ENCODE results near the gene MED13.

Gene MED13

GRCh38 chr17:62065611-62066468, 762 bp upstream of the MED13 start (continued):
- TF ChIP-seq KLF7 (tag by site-specific recombination; IDR thresholded peaks at IDR 0.05; ENCODE audit: borderline replicate concordance) (no peak), ZNF211 (tag by site-specific recombination; IDR thresholded peaks at IDR 0.05; ENCODE audit: low read depth) (no peak), YY2 (tag by site-specific recombination; IDR thresholded peaks at IDR 0.05) (peak; percentile 93), FEZF1 (tag by site-specific recombination; IDR thresholded peaks at IDR 0.05) (no peak), ZNF596 (tag by site-specific recombination; IDR thresholded peaks at IDR 0.05) (peak; percentile 48; the same call in 1 of the 2 replicates), GLI4 (tag by site-specific recombination; IDR thresholded peaks at IDR 0.05) (no peak), ZNF292 (tag by site-specific recombination; IDR thresholded peaks at IDR 0.05; ENCODE audit: borderline replicate concordance, low read depth) (no peak), ZNF837 (tag by site-specific recombination; IDR thresholded peaks at IDR 0.05) (no peak), ZNF426 (tag by site-specific recombination; IDR thresholded peaks at IDR 0.05) (peak; percentile 5; the same call in 1 of the 2 replicates), ZNF549 (tag by site-specific recombination; IDR thresholded peaks at IDR 0.05) (no peak), ZNF362 (tag by site-specific recombination; IDR thresholded peaks at IDR 0.05) (no peak), ZNF433 (tag by site-specific recombination; IDR thresholded peaks at IDR 0.05; ENCODE audit: low read depth) (no peak), ZFP3 (tag by site-specific recombination; IDR thresholded peaks at IDR 0.05; ENCODE audit: low read depth) (no peak), IKZF3 (tag by site-specific recombination; IDR thresholded peaks at IDR 0.05) (0 out of 2 replicates have a peak, but pooled peaks have one; percentile 30), ZNF785 (tag by site-specific recombination; IDR thresholded peaks at IDR 0.05) (no peak), ZNF629 (tag by site-specific recombination; IDR thresholded peaks at IDR 0.05) (peak; percentile 55), ZNF664 (tag by site-specific recombination; IDR thresholded peaks at IDR 0.05) (no peak), ZNF645 (tag by site-specific recombination; IDR thresholded peaks at IDR 0.05) (0 out of 2 replicates have a peak, but pooled peaks have one; percentile 63), ZNF514 (tag by site-specific recombination; IDR thresholded peaks at IDR 0.05) (no peak), ZNF132 (tag by site-specific recombination; IDR thresholded peaks at IDR 0.05; ENCODE audit: borderline replicate concordance) (no peak), ZBTB7A (tag by site-specific recombination; IDR thresholded peaks at IDR 0.05; ENCODE audit: low read depth) (no peak), ZEB2 (tag by site-specific recombination; IDR thresholded peaks at IDR 0.05) (peak; percentile 93), ZNF658 (tag by site-specific recombination; IDR thresholded peaks at IDR 0.05) (no peak), KLF16 (tag by site-specific recombination; IDR thresholded peaks at IDR 0.05) (0 out of 2 replicates have a peak, but pooled peaks have one; percentile 23), ZFHX2 (tag by site-specific recombination; conservative IDR thresholded peaks at IDR 0.05) (peak; percentile 79)
- TF ChIP-seq, protein P1, sequence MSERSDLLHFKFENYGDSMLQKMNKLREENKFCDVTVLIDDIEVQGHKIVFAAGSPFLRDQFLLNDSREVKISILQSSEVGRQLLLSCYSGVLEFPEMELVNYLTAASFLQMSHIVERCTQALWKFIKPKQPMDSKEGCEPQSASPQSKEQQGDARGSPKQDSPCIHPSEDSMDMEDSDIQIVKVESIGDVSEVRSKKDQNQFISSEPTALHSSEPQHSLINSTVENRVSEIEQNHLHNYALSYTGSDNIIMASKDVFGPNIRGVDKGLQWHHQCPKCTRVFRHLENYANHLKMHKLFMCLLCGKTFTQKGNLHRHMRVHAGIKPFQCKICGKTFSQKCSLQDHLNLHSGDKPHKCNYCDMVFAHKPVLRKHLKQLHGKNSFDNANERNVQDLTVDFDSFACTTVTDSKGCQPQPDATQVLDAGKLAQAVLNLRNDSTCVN (tag by site-specific recombination; optimal IDR thresholded peaks at IDR 0.05): peak; percentile 48
- TF ChIP-seq, protein P2, sequence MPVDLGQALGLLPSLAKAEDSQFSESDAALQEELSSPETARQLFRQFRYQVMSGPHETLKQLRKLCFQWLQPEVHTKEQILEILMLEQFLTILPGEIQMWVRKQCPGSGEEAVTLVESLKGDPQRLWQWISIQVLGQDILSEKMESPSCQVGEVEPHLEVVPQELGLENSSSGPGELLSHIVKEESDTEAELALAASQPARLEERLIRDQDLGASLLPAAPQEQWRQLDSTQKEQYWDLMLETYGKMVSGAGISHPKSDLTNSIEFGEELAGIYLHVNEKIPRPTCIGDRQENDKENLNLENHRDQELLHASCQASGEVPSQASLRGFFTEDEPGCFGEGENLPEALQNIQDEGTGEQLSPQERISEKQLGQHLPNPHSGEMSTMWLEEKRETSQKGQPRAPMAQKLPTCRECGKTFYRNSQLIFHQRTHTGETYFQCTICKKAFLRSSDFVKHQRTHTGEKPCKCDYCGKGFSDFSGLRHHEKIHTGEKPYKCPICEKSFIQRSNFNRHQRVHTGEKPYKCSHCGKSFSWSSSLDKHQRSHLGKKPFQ (tag by site-specific recombination; IDR thresholded peaks at IDR 0.05): 0 out of 2 replicates have a peak, but pooled peaks have one; percentile 33
- TF ChIP-seq, protein P3, sequence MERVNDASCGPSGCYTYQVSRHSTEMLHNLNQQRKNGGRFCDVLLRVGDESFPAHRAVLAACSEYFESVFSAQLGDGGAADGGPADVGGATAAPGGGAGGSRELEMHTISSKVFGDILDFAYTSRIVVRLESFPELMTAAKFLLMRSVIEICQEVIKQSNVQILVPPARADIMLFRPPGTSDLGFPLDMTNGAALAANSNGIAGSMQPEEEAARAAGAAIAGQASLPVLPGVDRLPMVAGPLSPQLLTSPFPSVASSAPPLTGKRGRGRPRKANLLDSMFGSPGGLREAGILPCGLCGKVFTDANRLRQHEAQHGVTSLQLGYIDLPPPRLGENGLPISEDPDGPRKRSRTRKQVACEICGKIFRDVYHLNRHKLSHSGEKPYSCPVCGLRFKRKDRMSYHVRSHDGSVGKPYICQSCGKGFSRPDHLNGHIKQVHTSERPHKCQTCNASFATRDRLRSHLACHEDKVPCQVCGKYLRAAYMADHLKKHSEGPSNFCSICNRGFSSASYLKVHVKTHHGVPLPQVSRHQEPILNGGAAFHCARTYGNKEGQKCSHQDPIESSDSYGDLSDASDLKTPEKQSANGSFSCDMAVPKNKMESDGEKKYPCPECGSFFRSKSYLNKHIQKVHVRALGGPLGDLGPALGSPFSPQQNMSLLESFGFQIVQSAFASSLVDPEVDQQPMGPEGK (tag by site-specific recombination; IDR thresholded peaks at IDR 0.05): peak; percentile 85
- TF ChIP-seq, protein P4, sequence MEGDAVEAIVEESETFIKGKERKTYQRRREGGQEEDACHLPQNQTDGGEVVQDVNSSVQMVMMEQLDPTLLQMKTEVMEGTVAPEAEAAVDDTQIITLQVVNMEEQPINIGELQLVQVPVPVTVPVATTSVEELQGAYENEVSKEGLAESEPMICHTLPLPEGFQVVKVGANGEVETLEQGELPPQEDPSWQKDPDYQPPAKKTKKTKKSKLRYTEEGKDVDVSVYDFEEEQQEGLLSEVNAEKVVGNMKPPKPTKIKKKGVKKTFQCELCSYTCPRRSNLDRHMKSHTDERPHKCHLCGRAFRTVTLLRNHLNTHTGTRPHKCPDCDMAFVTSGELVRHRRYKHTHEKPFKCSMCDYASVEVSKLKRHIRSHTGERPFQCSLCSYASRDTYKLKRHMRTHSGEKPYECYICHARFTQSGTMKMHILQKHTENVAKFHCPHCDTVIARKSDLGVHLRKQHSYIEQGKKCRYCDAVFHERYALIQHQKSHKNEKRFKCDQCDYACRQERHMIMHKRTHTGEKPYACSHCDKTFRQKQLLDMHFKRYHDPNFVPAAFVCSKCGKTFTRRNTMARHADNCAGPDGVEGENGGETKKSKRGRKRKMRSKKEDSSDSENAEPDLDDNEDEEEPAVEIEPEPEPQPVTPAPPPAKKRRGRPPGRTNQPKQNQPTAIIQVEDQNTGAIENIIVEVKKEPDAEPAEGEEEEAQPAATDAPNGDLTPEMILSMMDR (tag by site-specific recombination; IDR thresholded peaks at IDR 0.05): peak; percentile 89
